ENCODE measurements around the gene GALE. TPM values are rescaled to one million over a fixed set of nuclear protein-coding genes. Genes with fewer than 3 reads are reported as not detected.
"Not testable (repeated sequence)": the region's sequence is repeated elsewhere in the genome, so short reads cannot be mapped to it uniquely, and the experiment has no call there.

The GALE gene
- 23.6 TPM for polyA plus RNA-seq (2013, experiment 1 of 2; ENCODE audit: insufficient read length)
- polyA plus RNA-seq (2013, experiment 2 of 2; ENCODE audit: insufficient read length): 25.1 TPM

- DNase-seq: peak; percentile 94
These were observed at the start of gene GALE for GRCh38 chr1:23800400-23801337. Gene GALE (minus strand): TSS chr1:23800754. CDS start chr1:23799007, 1,747 bp downstream.

- no peak for DNase-seq
These were observed 48.4 kb upstream of the GALE start for GRCh38 chr1:23848673-23849616.

DNA sequence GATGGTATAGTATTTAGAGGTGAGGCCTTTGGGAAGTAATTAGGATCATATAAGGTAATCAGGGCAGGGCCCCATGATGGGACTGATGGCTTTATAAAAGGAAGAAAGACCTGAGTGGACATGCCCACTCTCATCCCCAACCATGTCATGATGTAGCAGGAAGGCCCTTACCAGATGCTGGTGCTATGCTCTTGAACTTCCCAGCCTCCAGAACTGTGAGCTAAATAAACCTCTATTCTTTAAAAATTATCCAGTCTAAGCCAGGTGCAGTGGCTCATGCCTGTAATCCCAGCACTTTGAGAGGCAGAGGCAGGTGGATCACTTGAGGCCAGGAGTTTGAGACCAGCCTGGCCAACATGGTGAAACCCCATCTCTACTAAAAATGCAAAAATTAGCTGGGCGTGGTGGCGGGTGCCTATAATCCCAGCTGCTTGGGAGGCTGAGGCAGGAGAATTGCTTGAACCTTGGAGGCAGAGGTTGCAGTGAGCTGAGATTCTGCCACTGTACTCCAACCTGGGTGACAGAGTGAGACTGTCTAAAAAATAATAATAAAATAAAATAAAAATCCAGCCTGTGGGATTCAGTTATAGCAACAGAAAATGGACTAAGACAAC is 47.0 kb upstream of the GALE start:
- DNase-seq: not testable (repeated sequence)

- no peak for DNase-seq
These were observed 44.6 kb upstream of the GALE start for GRCh38 chr1:23845163-23845562.

- no peak for DNase-seq
These were observed 43.1 kb upstream of the GALE start for GRCh38 chr1:23843644-23844043.

DNA sequence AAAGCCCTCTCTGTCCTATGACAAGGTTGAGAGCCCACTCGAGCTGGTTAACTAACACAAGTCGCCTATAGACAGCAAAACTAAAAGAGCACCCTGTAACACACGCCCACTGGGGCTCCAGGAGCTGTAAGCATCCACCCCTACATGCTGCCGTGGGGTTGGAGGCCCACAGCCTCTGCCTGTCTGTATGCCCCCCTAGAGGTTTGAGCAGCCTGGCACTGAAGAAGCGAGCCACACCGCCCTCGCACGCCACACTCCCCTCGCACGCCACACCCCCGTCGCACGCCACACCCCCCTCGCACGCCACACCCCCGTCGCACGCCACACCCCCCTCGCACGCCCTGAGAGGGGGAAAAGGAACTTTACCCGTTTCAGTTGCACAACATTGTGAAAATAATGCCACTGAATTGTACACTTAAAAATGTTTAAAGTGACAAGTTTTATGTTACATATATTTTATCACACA is 37.9 kb upstream of the GALE start:
- DNase-seq: peak; percentile 18

DNA sequence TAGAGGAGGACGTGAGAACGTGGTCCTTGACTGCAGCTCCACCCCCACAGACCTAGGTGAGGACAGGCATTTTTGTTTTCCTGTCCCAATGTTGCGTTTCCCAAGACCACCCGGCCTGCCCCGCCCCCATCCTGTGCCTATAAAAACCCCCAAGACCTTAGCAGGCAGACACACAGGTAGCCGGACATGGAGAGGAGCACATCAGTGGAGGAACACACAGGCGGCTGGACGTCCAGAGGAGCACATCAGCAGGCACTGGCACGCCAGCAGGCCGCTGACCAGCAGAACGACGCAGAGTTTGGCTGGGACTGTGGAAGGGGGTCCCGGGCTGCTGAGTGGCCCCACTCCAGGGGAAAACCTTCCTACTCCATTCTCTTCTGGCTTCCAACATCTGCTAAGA is 37.4 kb upstream of the GALE start:
- DNase-seq: no peak

- no peak for DNase-seq
These were observed 35.5 kb upstream of the GALE start for GRCh38 chr1:23836037-23836436.

DNA sequence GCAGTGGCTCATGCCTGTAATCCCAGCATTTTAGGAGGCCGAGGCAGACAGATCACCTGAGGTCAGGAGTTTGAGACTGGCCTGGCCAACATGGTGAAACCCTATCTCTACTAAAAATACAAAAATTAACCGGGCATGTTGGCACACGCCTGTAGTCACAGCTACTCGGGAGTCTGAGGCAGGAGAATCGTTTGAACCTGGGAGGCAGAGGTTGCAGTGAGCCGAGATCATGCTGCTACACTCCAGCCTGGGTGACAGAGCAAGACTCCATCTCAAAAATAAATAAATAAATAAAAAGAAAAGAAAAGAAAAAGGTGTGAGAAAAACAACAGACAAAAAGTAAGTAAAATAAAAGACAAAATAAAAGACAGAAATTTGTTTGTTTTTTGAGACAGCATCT is 33.6 kb upstream of the GALE start:
- not testable (repeated sequence) for DNase-seq

DNA sequence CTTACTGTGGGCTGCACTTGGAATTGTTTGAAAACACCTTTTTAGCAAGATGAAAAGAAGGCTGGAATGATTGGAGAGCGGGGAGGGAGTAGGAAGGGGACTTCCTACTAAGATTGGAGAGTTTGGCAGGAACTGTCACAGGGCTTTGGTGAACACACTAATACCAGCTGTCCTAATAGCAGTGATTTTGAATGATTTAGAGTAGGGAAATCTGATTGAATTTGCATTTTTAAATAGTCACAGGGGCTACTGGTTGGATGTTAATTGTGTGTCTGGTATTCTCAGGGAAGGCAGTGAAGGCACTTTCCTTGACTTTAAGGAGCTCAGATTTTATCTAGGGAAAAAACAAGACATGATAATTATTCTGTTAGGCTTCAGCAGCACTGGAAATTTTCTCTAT is 27.2 kb upstream of the GALE start:
- no peak for DNase-seq

GRCh38 chr1:23826590-23826989 is 26.0 kb upstream of the GALE start:
- not testable (repeated sequence) for DNase-seq

DNA sequence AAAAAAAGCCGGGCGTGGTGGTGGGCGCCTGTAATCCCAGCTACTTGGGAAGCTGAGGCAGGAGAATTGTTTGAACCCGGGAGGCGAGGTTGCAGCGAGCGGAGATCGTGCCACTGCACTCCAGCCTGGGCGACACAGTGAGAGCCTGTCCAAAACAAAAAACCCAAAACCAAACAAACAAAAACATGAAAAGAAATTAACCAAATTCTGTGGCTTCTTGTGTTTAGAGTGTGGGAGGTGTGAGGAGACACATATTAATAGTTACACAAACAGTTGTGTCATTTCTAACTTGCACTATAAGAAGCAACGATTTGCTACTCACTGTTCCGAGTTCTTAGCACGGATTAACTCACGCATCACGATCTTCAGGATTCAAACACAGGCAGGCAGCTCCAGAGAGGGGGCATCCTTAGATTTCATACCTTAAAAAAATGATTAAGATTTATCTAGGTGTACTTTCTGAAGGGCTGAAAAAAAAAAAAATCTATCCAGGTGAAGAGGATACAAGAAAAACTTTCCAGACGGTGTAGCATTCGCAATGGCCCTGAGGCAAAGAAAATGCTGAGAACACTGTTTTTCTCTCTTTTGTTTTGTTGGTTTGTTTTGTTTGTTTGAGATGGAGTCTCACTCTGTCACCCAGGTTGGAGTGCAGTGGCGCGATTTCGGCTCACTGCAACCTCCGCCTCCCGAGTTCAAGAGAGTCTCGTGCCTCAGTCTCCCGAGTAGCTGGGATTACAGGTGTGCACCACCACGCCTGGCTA is 25.4 kb upstream of the GALE start:
- no peak for DNase-seq

DNA sequence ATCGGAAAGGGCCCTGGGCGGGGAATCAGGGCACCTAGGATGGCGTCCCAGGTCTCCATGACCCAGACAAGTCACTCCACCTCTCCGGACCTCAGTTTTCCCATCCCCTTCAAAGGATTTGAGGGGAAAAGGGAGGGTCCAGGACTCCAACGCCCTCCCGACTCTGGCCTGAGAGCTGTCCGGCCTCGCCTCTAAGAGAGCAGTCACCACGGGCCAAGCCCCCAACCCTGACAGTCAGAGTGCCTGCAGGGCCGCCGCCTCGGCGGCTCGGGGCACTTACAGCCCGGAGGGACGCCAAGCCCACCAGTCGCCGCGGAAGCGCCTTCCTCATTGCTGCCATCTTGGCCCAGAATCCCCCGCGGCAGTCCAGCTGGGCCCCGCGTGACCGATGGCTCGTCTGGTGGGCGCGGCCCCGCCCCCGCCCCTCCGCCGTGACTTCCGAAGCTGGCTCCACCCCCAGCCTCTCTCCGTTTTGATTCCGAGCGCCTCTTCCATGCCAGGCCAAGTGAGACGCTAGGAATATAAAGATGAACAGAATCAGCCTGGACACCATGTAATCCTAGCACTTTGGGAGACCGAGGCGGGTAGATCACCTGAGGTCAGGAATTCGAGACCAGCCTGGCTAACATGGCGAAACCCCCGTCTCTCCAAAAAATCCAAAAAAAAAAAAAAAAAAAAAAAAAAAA is 24.7 kb upstream of the GALE start, which contains the start of gene HMGCL:
Gene HMGCL (minus strand): TSS at position 354 of the 686 bp plus-strand sequence. CDS start 14 bp downstream, at position 340.
- peak; percentile 88 for DNase-seq

DNA sequence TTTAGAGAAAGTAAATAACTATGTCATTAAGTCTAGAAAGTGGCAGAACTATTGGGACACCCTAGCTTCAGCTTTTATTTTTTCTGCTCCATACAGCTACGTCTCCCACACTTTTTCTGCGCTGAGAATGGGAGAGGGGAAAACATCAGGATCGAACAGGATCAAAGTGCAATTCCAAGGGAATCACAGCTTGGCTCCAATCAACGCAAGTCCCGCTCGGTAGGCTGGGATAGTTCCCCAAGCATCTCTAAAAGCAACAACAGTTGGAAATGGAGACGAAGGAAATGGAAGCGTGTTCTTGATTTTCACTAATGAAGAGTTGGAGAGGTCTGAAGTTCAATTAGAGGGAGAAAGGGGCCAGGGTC is 24.1 kb upstream of the GALE start:
- no peak for DNase-seq

GRCh38 chr1:23823767-23824166 is 23.2 kb upstream of the GALE start:
- DNase-seq: no peak

- no peak for DNase-seq
These were observed 17.1 kb upstream of the GALE start for GRCh38 chr1:23817633-23818032.

GRCh38 chr1:23816906-23817305 is 16.4 kb upstream of the GALE start:
- no peak for DNase-seq

GRCh38 chr1:23816361-23816760 is 15.8 kb upstream of the GALE start:
- DNase-seq: no peak

DNA sequence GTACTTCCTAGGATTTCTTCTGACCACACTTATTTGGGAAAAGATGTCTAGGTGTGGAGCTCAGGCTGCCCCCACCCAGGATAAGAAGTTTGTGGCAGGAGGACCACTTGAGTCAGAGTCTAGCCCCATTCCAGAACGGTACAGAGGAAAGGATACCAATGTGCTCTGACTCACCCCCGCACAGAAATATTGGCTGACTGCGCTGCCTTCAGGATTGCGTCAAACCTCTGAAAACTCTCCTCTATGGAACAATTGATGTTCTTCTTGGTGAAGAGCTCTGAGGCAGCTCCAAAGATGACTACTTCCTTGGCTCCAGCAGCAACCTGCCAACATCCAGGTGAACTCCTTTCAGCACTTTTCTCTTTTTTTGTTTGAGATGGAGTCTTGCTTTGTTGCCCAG is 13.5 kb upstream of the GALE start:
- DNase-seq: no peak

DNA sequence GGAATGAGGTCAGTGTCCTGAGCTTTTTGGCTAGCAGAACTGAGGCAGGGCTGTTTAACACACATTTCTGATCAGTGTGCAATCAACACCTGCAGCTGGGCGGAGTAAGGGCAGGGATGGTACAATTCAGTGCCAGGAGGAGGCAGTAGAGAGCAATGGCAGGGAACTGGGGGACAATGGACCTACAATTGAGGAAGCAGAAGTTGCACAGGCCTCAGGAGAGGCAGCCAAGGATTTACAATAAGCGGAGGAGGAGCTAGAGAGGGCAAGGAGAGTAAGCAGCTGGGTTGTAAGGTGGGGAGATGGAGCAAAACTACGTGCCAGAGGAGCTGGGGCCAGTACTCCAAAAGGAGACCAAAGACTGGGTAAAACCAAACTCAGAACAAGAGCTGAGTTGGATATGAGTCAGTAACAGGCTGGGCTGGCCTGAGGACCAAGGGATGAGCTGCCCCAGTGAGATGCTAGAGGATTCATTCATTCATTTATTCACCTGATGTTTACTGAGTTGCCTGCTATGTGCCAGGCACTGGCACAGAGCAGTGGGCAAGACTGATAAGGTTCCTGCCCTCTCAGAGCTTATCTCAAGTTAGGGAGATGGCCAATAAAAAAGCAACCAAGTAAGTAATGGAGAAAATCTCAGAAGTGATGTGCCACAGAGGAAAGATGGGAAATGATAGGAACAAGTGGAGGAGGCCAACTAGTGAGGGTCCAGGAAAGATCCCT is 10.4 kb upstream of the GALE start:
- no peak for DNase-seq
